Naive thymus-derived CD8-positive, alpha-beta T cell (primary cell): ENCODE data around the gene SLC4A4. TPM values are rescaled to one million over a fixed set of nuclear protein-coding genes. Genes with fewer than 3 reads are reported as not detected.

Source experiments
- ATAC-seq, 2 donors: fragments of 150-1000 bp; cut with Tn5 transposase in 1 of 2; sonication (Bioruptor Pico), chemical (Tn5 transposase) in 1 of 2; 1 replicate in 1 of 2; 2 replicates in 1 of 2; pipeline ENCODE4 v1.10.0; 2021; ENCODE audit warnings: mild to moderate bottlenecking in 2 of 2, moderate library complexity in 2 of 2
- POLR2A ChIA-PET: fragments of 350-600 bp; sonication (Branson Sonifier 250); formaldehyde crosslinking; loops from one replicate; lab custom pipeline; 2021; ENCODE audit warnings: antibody characterized with exemption; lab: Charles Lee
- DNase-seq, 10 donors: peaks; one replicate each; pipeline versions ENCODE4 v3.0.0 to v3.0.0-alpha.2; 2020 to 2022
- H3K27ac Mint-ChIP-seq, 10 donors: one replicate each; pipeline ENCODE4 v1.8.0; 2020 to 2022; ENCODE audit warnings: mild to moderate bottlenecking in 10 of 10, mixed read lengths in 10 of 10, moderate library complexity in 4 of 10, inconsistent platforms in 1 of 10
- H3K27me3 Mint-ChIP-seq, 5 donors: one replicate each; pipeline ENCODE4 v1.8.0; 2021 to 2022; ENCODE audit warnings: mixed read lengths in 5 of 5
- H3K36me3 Mint-ChIP-seq, 3 donors: one replicate each; pipeline ENCODE4 v1.8.0; 2020 to 2022; ENCODE audit warnings: mixed read lengths in 3 of 3, mild to moderate bottlenecking in 2 of 3, inconsistent platforms in 1 of 3
- H3K4me1 Mint-ChIP-seq, 4 donors: one replicate each; pipeline ENCODE4 v1.8.0; 2021 to 2022; ENCODE audit warnings: mixed read lengths in 4 of 4
- H3K4me3 Mint-ChIP-seq, 10 donors: one replicate each; pipeline ENCODE4 v1.8.0; 2020 to 2022; ENCODE audit warnings: mild to moderate bottlenecking in 10 of 10, mixed read lengths in 10 of 10, moderate library complexity in 6 of 10, inconsistent platforms in 1 of 10
- H3K9me3 Mint-ChIP-seq, 9 donors: one replicate each; pipeline ENCODE4 v1.8.0; 2020 to 2022; ENCODE audit warnings: mixed read lengths in 9 of 9, mild to moderate bottlenecking in 3 of 9, inconsistent platforms in 1 of 9, moderate library complexity in 1 of 9
- polyA plus RNA-seq, 3 donors: library from polyadenylated mRNA; unstranded; fragments of 300-500 nt; fragmentation: Illumina TruSeq; gene quantifications; one replicate each; pipeline ENCODE4 v1.2.3, GENCODE V29; 2021
- total RNA-seq, 8 experiments: library from RNA in 2 of 8; stranded (reverse) in 2 of 8; gene quantifications; one replicate each; pipeline ENCODE4 v1.2.3 and lab custom pipeline; 2021 to 2026

SLC4A4 gene
- under 1 TPM; 0.08 TPM for total RNA-seq
- polyA plus RNA-seq: 1 to 10 TPM in 1 of 3 donors, under 1 TPM in 2; 0.13 to 4.2 (median 0.28) TPM
- total RNA-seq (lab: John Stamatoyannopoulos, UW): 0 to 0.30 (median 0.04) reads per million in 6 experiments

DNA sequence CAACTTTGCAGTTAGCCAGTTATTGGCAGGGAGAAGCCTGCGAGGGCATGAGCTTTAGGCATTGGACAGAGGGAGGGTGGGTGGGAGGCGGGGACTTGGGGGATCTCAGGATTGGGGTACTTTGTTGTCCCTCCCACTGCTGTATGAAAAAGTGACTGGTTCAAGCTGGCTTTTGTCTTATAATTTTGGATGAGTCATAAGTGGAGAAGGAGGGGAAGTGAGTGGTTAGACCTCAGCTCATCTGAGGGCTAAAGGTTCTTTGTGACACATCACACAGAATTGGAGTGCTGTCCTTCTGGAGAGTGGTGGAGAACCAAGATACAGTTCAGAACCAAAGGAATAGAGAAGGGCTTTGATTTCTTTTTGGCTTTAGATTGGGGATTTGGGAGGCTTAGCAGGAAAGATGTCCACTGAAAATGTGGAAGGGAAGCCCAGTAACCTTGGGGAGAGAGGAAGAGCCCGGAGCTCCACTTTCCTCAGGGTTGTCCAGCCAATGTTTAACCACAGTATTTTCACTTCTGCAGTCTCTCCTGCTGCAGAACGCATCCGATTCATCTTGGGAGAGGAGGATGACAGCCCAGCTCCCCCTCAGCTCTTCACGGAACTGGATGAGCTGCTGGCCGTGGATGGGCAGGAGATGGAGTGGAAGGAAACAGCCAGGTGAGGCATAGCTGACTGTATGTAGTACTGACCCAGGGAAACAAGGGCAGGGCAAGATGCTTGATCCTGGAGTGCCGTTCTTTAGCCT is at the start of gene SLC4A4:
Gene SLC4A4, plus strand, starts transcription at position 175 of the 748 bp plus-strand sequence.
- Mint-ChIP-seq H3K4me3 (no peak within 1 kb of the TSS), H3K9me3 (no peaks in the 10 kb centered on the region), H3K4me1 (peaks cover 0 to 3% (median 1%) of the 10 kb centered on the region in 4 donors), H3K36me3 (peaks cover 0 to 1% (median 0%) of the 10 kb centered on the region in 3 donors), H3K27ac (peak within 1 kb of the TSS in 2 of 10 donors; percentile 8 to 45), H3K27me3 (peaks cover 0 to 11% (median 2%) of the 10 kb centered on the region in 5 donors)
- ATAC-seq: no peak
- DNase-seq: no peak
- POLR2A ChIA-PET: no interaction called here

DNA sequence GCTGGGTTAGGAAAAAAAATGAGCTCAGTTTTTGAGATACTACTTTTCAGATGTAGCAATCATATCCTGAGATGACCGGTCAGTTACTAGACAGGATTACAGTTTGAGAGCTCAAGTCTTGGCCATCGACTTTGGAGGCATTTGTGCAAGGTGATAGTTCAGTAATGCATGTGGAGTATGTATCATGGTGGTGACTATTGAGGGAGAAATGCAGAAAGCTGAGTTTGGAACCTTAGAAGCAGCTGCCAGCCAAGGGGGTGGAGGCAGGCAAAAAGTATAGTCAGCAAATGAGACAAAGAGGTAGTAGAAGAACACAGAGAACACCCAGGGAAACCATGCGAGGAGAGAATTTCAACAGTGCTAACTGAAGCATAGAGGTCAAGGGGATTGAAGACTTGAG is 48.7 kb upstream of the SLC4A4 start:
- no peak for ATAC-seq
- H3K27ac Mint-ChIP-seq: no peak overlapping the region
- no peaks in the 10 kb centered on the region for H3K9me3 Mint-ChIP-seq
- POLR2A ChIA-PET: no interaction called here
- no peaks in the 10 kb centered on the region for H3K36me3 Mint-ChIP-seq
- no peaks in the 10 kb centered on the region for H3K4me1 Mint-ChIP-seq
- H3K27me3 Mint-ChIP-seq: peaks cover 0 to 6% (median 6%) of the 10 kb centered on the region in 5 donors
- no peak overlapping the region for H3K4me3 Mint-ChIP-seq
- no peak for DNase-seq

DNA sequence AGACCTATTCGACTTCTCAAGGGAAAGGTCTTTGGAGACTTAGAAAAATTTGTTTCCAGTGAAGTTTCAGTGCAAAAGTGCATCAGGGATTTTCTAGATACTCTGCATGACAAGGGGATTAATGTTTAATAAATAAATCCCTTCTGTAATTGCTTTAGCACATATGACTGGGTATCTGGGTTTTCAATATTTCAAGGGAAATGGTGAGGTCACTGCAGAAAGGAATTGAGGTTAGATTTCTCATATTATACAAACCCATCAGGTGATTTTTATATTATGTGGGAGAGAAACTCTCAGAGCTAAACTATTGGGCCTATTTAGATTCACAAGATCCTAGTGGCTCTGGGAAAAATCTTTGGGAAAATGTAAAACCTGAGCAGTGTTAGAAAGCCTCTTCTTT is 48.3 kb upstream of the SLC4A4 start:
- POLR2A ChIA-PET: no interaction called here
- ATAC-seq (no peak), DNase-seq (no peak)
- Mint-ChIP-seq H3K4me3 (no peak overlapping the region), H3K9me3 (no peaks in the 10 kb centered on the region), H3K36me3 (no peaks in the 10 kb centered on the region), H3K27ac (no peak overlapping the region), H3K27me3 (peaks cover 0 to 6% (median 6%) of the 10 kb centered on the region in 5 donors), H3K4me1 (no peaks in the 10 kb centered on the region)

DNA sequence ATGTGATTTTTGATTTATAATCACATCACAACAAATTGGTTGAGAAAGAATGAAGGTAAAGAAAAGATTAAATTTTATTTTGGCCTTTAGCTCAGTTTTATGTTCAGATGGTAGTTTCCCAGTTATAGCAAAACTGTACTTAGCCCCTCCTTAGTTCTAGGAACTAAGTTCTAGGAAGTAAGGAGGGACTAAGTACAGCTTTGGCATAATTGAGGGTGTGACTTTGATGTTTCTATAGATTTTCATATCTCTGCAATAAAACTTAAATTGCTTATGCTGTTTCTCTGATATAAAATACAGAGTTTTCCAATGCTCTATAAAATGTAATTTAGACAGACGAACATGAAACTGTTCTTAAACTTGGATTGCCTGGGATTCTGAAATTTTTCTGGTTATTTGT is 46.6 kb upstream of the SLC4A4 start:
- Mint-ChIP-seq H3K27ac (no peak overlapping the region), H3K27me3 (peaks cover 0 to 6% (median 6%) of the 10 kb centered on the region in 5 donors), H3K9me3 (no peaks in the 10 kb centered on the region), H3K4me3 (no peak overlapping the region), H3K36me3 (no peaks in the 10 kb centered on the region), H3K4me1 (no peaks in the 10 kb centered on the region)
- POLR2A ChIA-PET: no interaction called here
- ATAC-seq: no peak
- DNase-seq: no peak

DNA sequence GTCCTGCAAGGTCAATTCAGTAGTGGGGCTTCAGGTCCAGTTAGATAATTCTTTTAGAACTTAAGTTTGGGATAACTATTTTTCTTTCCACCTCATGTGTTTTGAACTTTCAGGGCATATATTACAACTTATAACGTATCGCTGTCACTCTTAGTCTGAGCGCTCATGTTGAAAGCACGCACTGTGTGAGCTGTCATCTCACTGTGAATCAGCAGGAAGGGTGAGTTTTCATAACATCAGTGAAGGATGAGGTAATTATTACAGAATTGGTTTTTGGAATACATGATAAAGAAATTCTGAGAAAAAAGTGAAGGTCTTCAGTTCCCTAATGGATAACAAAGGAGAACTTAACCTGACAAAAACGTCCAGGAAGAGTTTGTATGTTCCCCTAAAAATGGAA is 45.1 kb upstream of the SLC4A4 start:
- Mint-ChIP-seq H3K36me3 (no peaks in the 10 kb centered on the region), H3K27ac (no peak overlapping the region), H3K9me3 (no peaks in the 10 kb centered on the region), H3K4me3 (no peak overlapping the region), H3K27me3 (peaks cover 0 to 6% (median 6%) of the 10 kb centered on the region in 5 donors), H3K4me1 (no peaks in the 10 kb centered on the region)
- ATAC-seq: no peak
- DNase-seq: no peak
- POLR2A ChIA-PET: no interaction called here

DNA sequence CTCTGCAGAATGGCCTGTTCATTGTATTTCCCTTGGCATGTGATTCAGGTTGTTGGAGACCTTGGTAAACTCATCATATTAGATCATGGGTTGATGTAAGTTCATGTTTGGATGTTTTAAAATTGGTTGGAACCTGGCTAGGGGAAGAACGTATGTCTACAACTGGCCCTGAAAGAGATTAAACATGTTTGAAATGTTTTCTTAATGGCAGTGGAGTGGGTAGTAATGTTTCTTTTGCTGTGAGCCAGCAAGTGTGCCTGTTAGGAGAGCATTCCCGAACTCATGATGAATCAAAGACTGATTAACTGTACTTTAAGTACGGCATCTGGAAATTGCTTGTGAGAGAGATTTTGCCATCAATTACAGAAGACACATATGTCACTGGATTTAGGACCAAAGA is 44.5 kb upstream of the SLC4A4 start:
- ATAC-seq (no peak), DNase-seq (no peak)
- H3K27ac Mint-ChIP-seq: no peak overlapping the region
- H3K4me3 Mint-ChIP-seq: no peak overlapping the region
- H3K4me1 Mint-ChIP-seq: no peaks in the 10 kb centered on the region
- POLR2A ChIA-PET: no interaction called here
- H3K27me3 Mint-ChIP-seq: peaks cover 0 to 6% (median 5%) of the 10 kb centered on the region in 5 donors
- H3K36me3 Mint-ChIP-seq: no peaks in the 10 kb centered on the region
- H3K9me3 Mint-ChIP-seq: no peaks in the 10 kb centered on the region

DNA sequence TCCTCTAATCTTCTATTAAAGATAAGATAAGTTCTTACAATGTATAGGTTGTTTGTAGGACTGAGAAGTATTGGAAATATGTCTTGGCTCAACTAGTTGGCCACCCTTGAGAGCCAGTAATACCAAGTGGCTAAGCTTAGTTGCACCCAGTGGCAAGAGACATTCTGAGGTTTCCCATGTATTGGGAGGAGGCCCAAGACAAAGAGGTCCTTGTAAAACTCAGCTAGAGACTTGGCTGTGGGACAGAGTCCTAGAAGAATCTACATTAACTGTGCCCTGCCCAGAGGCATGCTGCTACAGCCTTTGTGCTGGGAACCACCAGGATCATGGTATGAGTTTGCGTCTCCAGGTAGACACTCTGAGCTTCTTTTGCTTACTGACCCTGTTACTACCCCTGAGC is 41.9 kb upstream of the SLC4A4 start:
- POLR2A ChIA-PET: no interaction called here
- H3K36me3 Mint-ChIP-seq: no peaks in the 10 kb centered on the region

DNA sequence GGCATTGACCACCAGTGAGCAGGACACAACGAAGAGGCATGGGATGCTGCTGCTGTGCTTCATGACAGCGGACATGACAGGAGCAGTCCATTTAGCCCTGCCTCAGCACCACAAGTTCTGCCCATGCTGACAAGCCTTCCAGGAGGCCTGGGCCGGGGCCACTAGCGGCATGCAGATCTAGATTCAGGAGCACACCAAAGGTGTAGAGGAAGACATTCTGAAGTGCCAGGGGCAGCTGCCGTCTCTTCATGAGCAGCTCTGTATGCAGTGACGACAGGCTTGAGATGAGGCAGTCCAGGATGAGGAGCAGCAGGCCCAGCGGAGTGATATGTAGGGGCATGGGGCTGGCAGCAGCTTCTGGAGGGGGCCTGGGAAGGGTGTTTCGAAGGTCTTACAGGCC is 38.5 kb upstream of the SLC4A4 start:
- POLR2A ChIA-PET: no interaction called here
- no peak overlapping the region for H3K27ac Mint-ChIP-seq
- H3K27me3 Mint-ChIP-seq: peaks cover 0 to 8% (median 2%) of the 10 kb centered on the region in 5 donors
- DNase-seq (no peak), ATAC-seq (no peak)
- H3K36me3 Mint-ChIP-seq: no peaks in the 10 kb centered on the region
- no peak overlapping the region for H3K4me3 Mint-ChIP-seq
- H3K4me1 Mint-ChIP-seq: no peaks in the 10 kb centered on the region
- no peaks in the 10 kb centered on the region for H3K9me3 Mint-ChIP-seq

More for the DNA sequence above, 41.9 kb upstream of the SLC4A4 start:
- no peak overlapping the region for H3K4me3 Mint-ChIP-seq
- no peak for DNase-seq
- H3K27me3 Mint-ChIP-seq: peaks cover 2 to 8% (median 6%) of the 10 kb centered on the region in 5 donors
- ATAC-seq: no peak
- no peaks in the 10 kb centered on the region for H3K9me3 Mint-ChIP-seq
- no peak overlapping the region for H3K27ac Mint-ChIP-seq
- H3K4me1 Mint-ChIP-seq: no peaks in the 10 kb centered on the region

DNA sequence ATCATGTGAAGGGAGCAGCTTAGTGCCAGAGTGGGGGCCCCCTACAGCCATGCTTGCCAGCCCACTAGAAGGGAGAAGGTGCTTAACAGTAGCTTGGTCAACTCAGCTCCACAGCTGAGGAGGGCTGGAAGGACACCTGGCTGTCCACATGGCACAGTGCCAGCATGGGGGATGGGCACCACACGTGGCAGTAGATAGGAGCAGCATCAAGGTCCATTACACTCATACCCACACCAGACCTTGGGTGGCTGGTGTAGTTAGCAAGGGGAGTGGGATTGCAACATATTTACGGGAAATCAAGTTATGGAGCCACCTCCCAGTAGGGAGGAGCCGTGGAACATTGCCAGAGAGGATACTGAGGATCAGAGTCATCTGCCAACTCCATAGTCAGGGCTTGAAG is 37.9 kb upstream of the SLC4A4 start:
- H3K27ac Mint-ChIP-seq: no peak overlapping the region
- H3K36me3 Mint-ChIP-seq: no peaks in the 10 kb centered on the region
- DNase-seq (no peak), ATAC-seq (no peak)
- H3K4me3 Mint-ChIP-seq: no peak overlapping the region
- no peaks in the 10 kb centered on the region for H3K4me1 Mint-ChIP-seq
- peaks cover 0 to 8% (median 2%) of the 10 kb centered on the region in 5 donors for H3K27me3 Mint-ChIP-seq
- no peaks in the 10 kb centered on the region for H3K9me3 Mint-ChIP-seq
- POLR2A ChIA-PET: no interaction called here

DNA sequence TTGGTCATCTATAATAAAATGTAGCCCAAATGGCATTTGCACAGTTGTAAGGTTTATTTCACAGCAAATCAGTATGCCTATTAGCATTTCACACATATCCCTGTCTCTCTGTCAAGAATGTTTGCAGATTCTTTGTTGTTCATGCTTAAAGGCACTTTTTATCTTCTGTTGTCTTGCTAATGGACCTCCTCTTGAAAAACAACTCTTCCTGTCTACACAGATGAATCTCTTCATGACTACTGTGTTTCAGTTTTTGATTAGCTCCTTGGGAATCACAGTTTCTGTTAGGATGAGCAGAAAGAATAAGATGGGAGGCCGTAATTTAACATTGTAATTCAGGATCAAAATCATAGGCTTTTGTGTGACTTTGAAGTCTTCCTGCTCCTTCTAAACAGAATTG is 35.5 kb upstream of the SLC4A4 start:
- H3K27ac Mint-ChIP-seq: no peak overlapping the region
- no peaks in the 10 kb centered on the region for H3K9me3 Mint-ChIP-seq
- DNase-seq: no peak
- no peaks in the 10 kb centered on the region for H3K4me1 Mint-ChIP-seq
- H3K4me3 Mint-ChIP-seq: no peak overlapping the region
- no peaks in the 10 kb centered on the region for H3K36me3 Mint-ChIP-seq
- H3K27me3 Mint-ChIP-seq: peaks cover 0 to 17% (median 2%) of the 10 kb centered on the region in 5 donors
- no peak for ATAC-seq
- POLR2A ChIA-PET: no interaction called here

DNA sequence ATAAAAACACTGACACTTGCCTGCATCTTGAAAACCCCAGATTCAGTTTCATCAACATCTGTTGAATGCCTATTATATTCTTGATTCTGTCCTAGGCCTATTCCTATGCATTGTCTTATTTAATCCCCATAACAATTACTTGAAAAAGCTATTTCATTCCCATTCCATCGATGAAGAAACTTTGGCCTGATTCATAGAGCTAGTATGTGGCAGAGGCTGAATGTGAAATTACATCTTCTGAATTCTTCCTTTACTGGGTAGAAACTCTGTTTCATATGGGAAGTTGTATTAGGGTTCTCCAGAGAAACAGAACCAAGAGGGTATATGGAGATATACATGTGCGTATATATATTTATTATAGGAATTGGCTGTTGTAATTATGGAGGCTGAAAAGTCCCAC is 35.0 kb upstream of the SLC4A4 start:
- H3K9me3 Mint-ChIP-seq: no peaks in the 10 kb centered on the region
- no peaks in the 10 kb centered on the region for H3K4me1 Mint-ChIP-seq
- no peak for ATAC-seq
- no peaks in the 10 kb centered on the region for H3K36me3 Mint-ChIP-seq
- DNase-seq: no peak
- POLR2A ChIA-PET: no interaction called here
- no peak overlapping the region for H3K4me3 Mint-ChIP-seq
- H3K27ac Mint-ChIP-seq: no peak overlapping the region
- H3K27me3 Mint-ChIP-seq: peaks cover 0 to 18% (median 3%) of the 10 kb centered on the region in 5 donors

DNA sequence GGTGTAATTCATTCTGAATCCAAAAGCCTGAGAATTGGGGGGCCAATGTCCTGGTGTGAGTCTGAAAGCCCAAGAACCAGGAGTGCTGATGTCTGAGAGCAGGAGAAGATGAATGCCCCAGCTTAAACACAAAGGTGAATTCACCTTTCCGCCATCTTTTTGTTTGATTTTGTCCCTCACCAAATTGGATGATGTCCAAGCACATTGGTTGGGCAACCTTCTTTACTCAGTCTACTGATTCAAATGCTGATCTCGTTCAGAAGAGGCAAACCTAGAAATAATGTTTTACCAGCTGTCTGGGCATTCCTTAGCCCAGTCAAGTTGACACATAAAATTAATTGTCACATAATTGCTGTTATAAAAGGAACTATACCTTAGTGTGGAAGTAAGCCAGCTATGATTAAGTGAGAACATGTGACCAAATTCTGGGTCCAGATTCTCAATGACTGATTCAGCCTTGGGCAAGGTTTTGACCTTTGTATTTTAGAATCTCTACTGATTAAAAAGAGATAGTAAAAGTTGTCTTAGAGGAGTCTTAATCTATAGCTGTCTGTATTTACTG is 34.5 kb upstream of the SLC4A4 start:
- no peak overlapping the region for H3K4me3 Mint-ChIP-seq
- no peak overlapping the region for H3K27ac Mint-ChIP-seq
- ATAC-seq: no peak
- peaks cover 0 to under 1% (median 0%) of the 10 kb centered on the region in 3 donors for H3K36me3 Mint-ChIP-seq
- no peaks in the 10 kb centered on the region for H3K4me1 Mint-ChIP-seq
- H3K27me3 Mint-ChIP-seq: peaks cover 0 to 18% (median 3%) of the 10 kb centered on the region in 5 donors
- H3K9me3 Mint-ChIP-seq: no peaks in the 10 kb centered on the region
- DNase-seq: no peak
- POLR2A ChIA-PET: no interaction called here

DNA sequence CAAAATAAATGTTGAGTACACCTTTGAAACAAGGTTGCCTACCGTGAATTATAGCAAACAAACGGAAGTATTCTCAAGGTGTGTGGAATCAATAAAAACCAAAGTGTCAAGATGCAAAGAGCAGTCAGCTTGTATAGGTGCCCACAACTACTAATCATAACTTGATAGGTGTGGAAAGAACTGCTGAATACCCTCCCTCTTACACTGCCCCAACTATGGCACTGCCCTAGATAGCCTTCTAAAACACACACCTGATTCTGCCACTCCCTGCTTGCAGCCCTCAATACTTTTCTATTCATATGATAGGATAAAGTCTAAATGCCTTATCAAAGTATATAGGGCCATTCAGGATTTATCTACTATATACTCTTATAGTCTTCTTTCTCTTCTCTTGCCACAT is 31.1 kb upstream of the SLC4A4 start:
- peaks cover 1 to 20% (median 3%) of the 10 kb centered on the region in 5 donors for H3K27me3 Mint-ChIP-seq
- peaks cover 0 to 2% (median 0%) of the 10 kb centered on the region in 3 donors for H3K36me3 Mint-ChIP-seq
- H3K4me1 Mint-ChIP-seq: no peaks in the 10 kb centered on the region
- H3K27ac Mint-ChIP-seq: no peak overlapping the region
- H3K4me3 Mint-ChIP-seq: no peak overlapping the region
- DNase-seq: no peak
- ATAC-seq: no peak
- POLR2A ChIA-PET: no interaction called here
- H3K9me3 Mint-ChIP-seq: peaks cover 0 to 17% (median 2%) of the 10 kb centered on the region in 9 donors
